ENCODE data around the gene SNX7.

SNX7 gene, protein sequence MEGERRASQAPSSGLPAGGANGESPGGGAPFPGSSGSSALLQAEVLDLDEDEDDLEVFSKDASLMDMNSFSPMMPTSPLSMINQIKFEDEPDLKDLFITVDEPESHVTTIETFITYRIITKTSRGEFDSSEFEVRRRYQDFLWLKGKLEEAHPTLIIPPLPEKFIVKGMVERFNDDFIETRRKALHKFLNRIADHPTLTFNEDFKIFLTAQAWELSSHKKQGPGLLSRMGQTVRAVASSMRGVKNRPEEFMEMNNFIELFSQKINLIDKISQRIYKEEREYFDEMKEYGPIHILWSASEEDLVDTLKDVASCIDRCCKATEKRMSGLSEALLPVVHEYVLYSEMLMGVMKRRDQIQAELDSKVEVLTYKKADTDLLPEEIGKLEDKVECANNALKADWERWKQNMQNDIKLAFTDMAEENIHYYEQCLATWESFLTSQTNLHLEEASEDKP

DNA sequence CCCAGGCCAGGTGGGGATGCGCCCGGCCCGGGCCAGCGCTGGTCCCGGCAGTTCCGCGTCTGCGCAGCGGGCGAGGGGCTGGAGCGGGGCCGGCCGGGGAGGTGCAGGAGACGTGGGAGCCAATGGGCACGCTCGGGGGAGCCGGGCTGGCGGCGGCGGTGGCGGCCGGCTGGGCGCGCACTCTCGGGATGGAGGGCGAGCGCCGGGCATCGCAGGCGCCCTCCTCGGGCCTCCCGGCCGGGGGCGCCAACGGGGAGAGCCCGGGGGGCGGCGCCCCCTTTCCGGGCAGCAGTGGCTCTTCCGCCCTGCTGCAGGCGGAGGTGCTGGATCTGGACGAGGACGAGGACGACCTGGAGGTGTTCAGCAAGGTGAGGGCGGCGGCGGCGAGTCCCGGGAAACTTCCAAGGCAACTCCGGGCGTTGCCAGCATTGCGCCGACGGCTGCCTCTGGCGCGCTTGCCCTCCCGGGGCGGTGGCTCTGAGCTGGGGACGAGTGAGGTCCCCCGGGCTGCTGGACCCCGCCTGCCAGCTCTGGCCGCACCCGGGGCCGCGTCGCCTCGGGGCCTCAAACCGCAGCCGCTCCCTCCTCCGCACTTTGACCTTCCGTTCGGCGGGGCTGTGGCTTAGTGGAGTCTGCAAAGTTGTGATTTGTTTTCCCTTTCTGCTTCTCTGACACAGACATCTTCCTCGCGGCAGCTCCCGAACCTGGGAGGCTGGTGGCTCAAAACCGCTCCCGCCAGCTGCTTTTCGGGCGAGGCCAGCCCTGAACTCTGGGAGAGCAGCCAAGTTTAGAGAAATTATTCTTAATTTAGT lies at the start of gene SNX7:
SNX7 (plus strand) TSS at position 178 of the 812 bp plus-strand sequence; CDS start at position 189, 11 bp downstream.
- DNase-seq: peak in 1 of 2 donors; percentile 36

DNA sequence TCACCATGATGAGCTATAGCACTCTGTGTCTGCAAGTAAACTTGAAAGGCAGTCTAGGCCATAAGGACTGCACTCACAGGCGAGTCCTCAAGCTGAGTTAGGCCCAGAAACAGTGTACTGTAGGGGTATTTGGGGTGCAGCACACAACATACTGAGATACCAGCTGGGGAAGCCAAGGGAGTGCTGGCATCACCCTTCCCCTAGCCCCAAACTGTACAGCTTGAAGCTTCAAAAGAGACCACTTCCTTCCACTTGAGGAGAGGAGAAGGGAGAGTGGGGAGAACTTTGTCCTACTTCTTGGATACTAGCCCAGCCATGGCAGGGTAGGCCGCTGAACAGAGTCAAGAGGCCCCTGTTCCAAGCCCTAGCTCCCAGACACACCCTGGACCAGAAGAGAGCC lies 24.2 kb upstream of the SNX7 start:
- no peak for DNase-seq

DNA sequence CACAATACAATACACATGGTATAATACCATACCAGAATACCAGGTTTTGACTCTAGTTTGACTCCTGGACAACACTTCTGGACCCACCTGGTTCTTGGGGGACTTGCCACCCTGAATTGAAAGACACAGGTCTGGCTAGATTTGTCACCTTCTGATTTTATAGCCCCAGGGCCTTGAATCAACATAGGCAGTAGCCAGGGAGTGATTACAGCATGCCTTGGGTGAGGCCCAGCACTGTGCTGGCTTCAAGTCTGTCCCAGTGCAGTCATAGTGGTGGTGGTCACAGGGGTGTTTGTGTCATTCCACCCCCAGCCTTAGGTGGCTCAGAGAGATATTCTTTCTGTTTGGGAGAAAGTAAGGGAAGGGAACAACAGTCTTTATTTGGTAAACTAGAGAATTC lies 23.3 kb upstream of the SNX7 start:
- DNase-seq: no peak

DNA sequence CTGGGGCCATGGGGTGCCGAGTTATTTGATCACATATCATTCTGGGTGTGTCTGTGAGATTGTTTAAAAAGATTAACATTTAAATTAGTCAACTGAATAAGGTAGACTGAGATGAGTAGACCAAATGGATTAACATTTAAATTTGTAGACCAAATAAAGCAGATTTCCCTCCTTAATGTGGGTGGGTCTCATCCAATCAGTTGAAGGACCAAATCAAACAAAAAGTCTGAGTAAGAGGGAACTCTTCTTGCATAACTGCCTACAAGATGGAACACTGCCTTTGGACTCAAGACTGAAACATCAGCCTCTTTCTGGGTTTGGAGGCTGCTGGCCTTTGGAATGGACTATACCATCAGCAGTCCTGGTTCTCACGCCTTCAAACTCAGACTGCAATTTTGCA lies 17.0 kb upstream of the SNX7 start:
- no peak for DNase-seq

DNA sequence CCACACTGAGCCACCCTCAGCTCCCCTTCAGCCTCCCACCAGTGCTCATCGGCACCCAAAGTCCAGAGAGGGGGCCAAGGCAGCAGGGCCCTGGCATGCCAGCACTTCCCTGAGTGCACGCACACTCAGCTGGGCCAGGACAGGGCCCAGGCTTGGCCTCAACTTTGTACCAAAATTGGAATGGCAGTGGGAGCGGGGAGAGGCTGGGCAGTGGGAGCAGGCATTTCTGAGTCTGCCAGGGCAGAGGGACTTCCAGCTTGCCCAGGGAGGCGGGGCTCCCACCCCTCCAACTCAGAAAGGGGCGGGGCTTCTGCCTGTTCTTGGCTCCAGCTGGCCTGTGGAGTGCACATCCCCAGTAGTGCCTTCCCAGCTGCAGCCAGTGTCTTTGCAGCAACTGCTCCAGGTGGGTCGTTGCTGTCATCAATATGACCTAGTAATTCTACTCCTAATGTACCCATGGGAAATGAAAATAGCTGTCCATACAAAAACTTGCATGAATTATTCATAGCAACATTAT lies 10.3 kb upstream of the SNX7 start:
- no peak for DNase-seq

DNA sequence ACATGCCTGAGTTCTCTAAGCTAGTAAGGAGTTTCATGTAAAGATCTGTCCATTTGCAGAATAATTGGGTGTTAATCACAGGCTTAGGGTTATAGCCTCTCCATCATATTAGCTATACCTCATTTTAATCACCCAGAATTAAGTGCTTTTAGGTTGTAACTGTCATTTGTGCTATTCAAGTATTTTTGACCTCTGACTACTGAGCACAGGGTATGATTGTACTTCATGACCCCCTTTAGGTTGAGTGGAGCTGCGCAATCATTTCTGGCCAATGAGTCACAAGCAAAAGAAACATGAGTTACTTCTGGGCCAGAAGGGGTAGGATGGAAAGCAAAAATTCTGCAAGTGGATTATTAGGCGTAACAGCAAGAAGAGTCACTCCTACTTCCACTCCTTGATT lies 8.4 kb upstream of the SNX7 start:
- no peak for DNase-seq

DNA sequence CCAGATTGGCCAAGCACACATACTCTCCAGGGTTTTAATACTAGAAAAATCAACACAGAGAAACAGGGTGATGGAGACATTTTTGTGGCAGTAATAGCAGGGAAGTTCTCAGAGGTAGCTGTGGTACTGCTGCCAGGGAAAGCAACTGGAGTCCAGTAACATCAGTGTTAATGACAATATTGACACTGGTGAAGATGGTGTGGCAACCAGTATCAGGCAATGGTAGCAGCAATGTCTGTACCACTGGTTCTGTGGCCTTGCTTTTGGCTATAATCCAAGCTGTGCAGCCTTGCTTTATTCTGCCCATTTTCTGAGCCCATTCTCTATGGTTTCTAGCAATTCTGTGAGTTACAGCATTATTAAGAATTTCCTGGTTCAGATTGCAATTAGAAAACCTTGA lies 1.6 kb upstream of the SNX7 start:
- no peak for DNase-seq

DNA sequence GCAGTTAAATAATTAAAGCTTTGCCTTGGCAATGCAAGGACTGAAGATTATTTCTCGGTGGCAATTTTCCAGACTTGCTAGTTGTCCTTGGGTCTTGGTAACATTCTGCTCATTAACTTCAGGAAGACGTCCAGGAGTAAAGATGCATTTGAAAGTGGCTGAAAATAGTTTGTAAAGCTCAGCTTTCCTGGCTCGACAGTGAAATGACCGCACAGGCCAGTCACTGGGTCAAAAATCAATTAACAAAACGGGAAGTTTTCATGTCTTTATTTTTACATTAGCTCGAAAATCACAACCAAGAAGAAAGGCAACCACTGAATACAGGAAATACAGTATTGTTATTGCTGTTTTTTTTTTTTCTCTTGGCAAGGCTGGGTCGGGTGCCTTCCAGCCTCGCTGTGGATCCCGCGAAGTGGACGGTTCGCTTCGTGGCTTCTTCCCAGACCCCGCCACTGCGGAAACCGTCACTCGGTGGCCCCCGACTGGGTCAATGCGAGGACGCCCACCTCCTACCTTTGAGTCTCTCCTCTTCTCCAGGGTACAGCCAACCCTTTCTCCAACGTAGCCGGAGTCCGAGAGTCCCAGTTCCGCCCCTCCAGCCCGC lies 479 bp upstream of the SNX7 start:
- DNase-seq: no peak

DNA sequence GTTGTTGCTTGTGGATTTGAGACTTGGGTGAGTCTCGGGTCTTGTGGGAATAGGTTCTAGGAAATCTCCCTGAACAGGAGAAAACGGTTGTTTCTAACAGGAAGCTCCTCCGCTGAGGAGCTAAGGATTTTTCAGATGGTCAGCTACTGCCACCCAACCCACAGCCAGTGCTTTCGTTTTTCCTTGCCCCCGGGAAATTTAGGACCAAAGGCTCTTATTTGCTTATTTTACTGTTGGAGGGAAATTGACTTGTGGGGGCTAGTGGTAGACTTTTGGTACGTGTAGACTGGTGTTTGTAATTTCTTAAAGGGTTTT lies 792 bp downstream of the SNX7 start:
- DNase-seq: no peak

DNA sequence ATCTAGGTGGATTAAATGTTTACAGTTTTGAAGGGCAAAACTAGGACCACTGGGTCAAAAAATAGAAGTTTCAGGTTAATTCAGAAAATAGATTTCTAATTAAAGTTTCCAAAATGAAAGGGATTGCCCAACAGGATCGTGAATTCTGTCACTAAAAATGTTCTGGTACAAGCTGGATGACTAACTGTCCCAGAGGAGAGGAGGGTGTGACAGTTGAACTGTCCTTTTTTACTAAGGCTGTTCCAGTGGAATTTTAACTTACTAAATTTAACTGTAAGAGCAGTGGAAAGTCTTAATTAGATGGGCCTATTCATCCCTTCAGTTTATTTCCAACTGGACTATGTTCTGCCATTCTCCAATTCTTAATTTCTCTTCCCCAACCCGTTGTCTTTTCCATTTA lies 7.2 kb downstream of the SNX7 start:
- DNase-seq: no peak

DNA sequence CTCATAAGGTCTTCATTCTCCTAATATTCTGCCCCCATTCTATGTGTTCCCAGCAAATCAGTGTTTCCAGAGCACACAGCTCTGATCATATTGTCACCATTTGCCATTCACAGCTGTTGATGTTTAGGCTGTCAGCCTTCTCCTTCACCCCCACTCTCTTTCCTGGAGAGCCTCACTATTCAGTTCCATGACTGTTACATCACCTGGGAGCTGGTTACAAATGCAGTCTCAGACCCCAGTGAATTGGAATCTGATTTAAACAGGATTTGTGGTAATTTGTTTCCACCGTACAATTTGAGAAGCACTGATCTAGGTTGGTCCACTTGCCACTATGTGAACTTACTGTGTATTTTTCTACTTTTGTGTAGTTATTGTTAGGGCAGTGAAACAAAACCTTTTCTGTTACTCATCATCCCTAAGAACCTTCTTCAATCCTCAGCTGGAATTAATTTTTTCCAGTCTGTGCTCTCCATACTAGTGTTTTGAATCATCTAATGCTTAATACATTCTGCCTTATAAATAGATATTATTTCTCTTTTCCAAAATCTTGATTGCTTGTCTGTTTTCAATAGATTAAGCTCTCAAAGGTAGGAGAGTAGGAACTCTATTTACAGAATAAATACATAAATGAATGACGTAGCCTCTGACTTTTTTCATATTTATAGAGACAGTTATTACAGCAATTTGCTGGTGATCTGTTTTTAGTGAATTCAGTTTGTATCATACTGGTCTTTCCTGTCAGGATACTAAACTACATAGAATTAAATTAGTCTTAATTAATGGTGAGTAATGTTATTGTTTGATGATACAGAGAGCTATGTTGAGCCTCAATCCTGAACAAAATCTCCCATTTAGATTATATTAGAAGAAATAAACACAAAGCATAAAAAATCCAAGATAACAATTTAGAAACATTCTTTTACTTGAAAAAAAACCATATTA lies 8.1 kb downstream of the SNX7 start:
- DNase-seq: no peak

DNA sequence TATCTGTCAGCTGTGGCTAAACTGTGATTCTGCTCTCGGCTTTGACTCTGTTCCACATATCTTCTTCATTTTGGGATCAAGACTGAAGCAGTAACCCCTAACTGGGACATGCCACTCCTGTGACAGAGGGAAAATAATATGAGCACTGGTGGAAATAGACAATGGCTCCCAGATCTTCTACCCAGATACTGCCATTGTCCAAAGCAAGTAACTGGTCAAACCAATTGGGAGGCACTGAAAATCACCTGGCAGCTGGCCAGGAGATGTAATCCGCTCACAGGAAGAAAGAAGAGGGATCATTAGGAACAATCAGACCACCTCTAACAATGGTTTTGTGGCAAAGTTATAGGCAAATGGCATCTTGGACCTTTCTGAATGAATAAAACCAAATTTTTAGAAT lies 10.7 kb downstream of the SNX7 start:
- DNase-seq: no peak

DNA sequence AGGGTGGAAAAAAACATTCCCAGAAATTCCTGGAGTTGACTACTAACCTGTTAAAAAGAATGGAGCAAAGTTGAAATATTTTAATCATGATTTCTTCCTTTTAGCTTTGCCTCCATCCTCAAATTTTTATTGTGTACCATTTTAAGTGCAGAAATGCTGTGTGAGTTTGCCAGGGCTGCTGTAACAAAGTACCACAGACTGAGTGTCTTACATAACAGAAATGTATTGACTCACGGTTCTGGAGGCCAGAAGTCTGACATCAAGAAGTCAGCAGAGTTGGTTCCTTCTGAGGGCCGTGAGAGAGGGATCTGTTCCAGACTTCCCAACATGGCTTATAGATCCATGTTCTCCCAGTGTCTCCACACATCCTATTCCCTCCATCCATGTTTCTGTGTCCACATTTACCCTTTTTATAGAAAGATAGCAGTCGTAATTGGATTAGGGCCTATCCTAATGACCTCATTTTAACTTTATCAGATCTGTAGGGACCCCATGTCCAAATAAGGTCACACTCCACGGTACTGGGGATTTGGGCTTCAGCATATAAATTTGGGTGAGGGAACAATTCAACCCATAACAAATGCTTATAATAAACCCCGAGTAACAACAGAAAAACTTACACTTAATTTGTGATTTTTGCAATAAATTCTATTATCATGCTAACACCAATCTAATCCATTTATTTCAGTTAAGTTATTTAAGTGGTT lies 12.7 kb downstream of the SNX7 start:
- no peak for DNase-seq

DNA sequence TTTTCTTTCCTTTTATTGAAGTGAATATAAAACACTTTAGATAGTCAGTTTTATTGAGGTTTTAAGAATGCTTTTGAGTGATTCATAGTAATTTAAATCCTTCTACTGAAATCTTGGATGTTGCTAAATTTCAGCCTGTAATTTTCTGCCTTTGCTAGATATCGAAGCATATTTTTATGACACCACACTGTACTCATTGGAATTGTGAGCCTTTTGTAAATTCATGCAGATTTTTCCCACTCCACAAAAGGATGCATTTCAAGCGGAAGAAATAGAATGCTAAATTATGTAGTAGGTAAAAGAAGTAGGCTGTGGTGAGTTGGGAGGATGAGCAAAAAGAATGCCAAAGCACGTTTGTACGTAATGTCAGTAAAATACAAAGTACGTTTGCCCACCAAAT lies 13.8 kb downstream of the SNX7 start:
- no peak for DNase-seq

DNA sequence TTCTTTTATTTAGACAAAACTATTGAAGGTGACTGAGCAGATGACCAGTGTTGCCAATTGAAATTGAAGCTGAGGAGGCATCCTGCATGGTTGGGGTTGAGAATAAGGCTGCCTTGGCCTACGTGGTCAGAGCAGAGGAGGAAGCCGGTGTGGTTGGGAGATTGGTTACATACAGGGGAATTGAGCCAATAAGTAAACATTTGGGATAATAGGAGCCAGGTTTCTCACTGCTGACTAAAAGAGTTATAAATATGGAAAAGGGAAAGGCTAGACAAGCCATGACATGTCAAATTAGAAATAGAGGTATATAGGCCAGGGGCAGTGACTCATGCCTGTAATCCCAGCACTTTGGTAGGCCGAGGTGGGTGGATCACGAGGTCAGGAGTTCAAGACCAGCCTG lies 15.8 kb downstream of the SNX7 start:
- no peak for DNase-seq

DNA sequence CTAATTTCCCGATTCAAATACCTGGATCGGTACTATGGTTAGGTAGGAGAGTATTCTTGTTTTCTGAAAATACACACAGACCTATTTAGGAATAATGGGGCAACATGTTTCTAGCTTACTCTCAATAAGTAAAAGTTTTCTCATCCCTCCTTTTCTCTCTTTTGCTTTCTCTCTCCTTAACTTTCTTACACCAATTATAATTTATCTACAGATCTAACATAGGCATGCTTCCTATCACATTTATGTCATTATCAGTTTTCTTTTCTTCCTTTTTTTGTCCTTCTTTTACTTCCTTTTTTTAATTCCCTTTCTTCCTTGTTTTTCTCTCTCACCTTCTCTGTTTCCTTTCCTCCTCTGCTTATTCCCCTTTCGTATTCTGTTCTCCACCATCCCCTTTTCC lies 20.3 kb downstream of the SNX7 start:
- DNase-seq: no peak

DNA sequence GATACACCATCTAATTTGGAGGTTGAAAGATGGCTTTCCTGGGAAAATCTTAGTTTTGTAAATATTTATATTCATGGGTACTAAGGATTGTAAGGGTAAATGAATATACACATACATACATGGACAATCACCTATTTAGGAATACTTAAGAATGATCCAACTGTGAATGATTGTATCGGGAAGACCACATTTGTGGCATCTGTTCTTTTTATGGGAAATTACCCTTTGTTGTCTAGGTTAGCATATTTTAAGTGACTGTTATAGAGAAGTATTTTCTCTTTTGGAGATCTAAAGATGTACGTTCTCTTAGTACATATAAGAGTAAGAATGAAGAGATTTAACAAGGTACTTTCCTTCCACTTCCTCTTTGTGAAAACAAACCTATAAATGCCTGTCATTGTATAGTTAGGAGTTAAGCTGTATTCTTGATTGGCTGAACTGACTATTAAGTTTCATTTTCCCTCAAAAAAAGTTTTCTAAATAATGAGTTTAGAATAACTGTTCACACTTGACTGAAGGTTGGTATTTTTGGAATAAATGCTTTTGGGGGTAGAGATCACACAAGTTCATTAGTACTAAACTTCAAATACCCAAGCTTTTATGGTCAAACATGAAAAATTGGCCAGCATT lies 26.7 kb downstream of the SNX7 start:
- no peak for DNase-seq

DNA sequence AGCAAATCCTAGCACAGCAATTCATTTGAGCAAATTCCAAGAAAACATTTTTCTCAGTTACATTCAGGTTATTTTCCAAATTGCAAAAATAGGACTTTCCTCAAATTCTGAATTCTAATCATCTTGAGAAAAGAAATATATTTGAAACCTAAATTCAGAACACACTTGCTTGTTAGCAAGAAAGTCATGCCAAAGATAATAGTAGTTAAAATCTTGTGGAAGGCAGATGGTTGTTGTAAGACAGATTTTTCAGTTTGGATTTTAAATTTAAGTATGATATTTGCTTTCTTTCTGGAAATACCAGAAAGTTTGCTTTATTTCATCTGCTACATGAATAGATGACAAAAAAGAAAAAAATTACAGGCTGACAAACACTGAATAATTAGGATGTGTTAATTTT lies 29.1 kb downstream of the SNX7 start:
- DNase-seq: no peak

DNA sequence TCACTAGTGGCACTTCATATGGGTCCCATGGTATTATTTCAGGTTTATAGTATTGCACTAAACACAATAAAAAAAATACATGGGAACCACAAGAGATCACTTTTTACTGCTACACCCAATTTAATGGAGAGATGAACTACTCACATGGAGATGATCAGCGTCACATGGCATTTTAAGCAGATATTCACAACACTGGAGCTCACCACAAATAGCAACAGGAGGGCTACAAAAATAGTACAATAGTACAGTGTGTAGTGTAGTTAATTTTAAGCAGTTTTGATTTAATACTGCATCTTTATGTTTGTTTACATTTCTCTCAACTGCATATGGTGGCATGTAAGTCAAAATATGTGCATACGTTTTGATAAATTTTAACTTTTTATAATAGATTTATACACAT lies 31.0 kb downstream of the SNX7 start:
- DNase-seq: no peak

DNA sequence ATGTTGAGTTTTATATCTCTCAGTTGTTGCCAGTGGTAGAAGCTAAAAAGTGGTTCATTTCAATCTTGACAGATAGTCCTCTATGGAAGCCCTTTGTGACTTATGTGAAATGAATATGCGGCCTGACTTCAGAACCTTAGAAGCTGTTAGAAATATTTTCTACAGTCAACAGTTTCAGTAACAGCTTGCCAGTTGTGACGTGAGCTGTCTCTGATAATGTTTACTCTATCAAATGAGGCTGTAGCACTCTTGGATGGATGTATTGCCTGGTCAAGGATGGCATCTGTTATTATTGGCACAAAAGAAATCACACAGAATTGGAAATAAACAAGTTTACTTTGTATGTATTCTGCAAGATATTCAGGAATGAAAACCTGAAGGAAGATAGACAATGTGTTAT lies 31.9 kb downstream of the SNX7 start:
- DNase-seq: no peak

DNA sequence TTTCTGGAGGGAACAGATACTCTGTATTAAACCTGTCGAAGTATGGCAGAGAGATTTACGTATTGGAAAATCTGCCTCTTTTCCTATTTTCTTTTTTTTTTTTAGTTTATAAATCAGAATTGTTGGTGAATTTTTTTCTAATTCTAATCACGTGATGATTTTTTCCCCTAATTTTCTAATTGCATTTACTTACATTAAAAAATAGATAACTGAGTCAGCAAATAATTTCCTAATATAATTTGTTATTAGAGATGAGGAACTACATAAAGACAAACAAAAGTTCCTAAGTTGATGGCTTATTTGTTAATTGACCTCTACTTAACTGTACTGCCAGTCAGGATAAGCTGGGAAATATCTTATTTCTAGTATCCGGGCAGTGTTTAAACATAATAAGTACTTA lies 34.6 kb downstream of the SNX7 start:
- DNase-seq: no peak

DNA sequence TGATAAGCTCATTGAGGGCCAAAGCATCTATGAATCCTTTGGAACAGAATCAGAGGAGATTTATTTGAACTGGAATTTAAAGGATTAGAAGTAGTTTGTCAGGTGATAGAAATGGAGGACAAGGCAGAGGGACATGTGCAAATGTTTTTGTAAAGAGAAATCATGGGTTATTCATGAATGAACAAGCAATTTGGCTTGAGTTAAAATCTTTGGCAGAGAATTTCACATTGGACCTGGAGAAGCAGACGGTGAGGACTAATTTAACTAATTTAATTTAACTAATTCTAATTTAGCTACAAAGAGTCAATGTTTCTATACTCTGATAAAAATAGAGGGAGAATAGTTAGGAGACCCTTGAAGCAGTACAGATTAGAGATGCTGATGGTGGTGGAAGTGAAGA lies 36.3 kb downstream of the SNX7 start:
- no peak for DNase-seq
